COLO668 (cell line): Measurements from ENCODE around the gene SRM.
"Not testable (repeated sequence)": the region's sequence is repeated elsewhere in the genome, so short reads cannot be mapped to it uniquely, and the experiment has no call there.

Source experiments
- DNase-seq: peaks from one replicate; lab custom pipeline; 2025; ENCODE audit not compliant: unreplicated experiment; lab: John Stamatoyannopoulos, UW

The SRM gene

GRCh38 chr1:11023201-11023600 lies 36.6 kb downstream of the SRM start:
- DNase-seq, result no peak

GRCh38 chr1:11019971-11020370 lies 39.8 kb downstream of the SRM start:
- DNase-seq, result no peak

GRCh38 chr1:11019358-11019757 lies 40.5 kb downstream of the SRM start:
- not testable (repeated sequence) for DNase-seq

- no peak for DNase-seq
These were observed 46.7 kb downstream of the SRM start for GRCh38 chr1:11013160-11013531.

GRCh38 chr1:11012260-11013159 lies 47.3 kb downstream of the SRM start, which contains the start of gene TARDBP:
TARDBP (plus strand) TSS chr1:11012654; CDS start chr1:11013728, 1,074 bp downstream.
- peak; percentile 98 for DNase-seq
